Measurements from ENCODE around the gene NAT16.
"Not testable (repeated sequence)": the region's sequence is repeated elsewhere in the genome, so short reads cannot be mapped to it uniquely, and the experiment has no call there.

NAT16 gene

GRCh38 chr7:101180130-101180755 is at the start of gene NAT16:
Gene NAT16 (minus strand): TSS chr7:101180293. CDS start chr7:101174807, 5,486 bp downstream.
- peak; percentile 24 for DNase-seq

DNA sequence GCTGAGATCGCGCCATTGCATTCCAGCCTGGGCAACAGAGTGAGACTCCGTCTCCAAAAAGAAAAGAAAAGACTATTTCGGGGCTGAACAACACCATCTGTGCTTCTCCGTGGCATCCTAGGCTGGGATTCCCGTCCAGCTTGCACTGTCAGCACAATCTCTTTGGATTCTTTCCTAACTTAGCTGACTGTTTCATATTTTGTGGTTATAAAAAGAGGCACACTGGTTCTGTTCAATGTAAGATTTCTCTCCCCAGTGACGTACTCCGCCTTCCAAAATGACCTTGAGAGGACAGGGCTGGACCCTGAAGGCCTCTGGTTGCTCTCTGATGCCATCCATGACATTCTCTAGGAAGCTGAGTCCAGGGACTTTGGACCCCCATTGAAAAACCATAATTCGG is 46.6 kb upstream of the NAT16 start:
- DNase-seq: no peak

DNA sequence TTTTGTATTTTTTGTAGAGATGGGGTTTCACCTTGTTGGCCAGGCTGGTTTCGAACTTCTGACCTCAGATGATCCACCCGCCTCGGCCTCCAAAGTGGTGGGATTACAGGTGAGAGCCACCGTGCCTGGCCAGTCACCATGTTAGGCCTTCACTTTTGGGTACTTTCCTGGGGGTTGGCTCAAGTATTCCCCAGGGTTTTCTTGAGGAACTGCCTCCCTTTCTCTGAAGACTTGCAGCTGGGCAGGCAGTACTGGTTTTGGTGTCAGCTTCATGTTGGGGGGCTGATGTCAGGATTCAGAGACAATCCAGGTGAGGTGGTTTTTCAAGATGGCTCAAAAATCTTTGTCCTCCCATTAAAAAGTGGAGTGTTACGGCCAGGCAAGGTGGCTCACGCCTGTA is 45.6 kb upstream of the NAT16 start:
- no peak for DNase-seq

GRCh38 chr7:101223528-101223927 is 43.4 kb upstream of the NAT16 start:
- DNase-seq: no peak

- no peak for DNase-seq
Observed at GRCh38 chr7:101222275-101222830, 42.3 kb upstream of the NAT16 start.

- DNase-seq: no peak
Observed at GRCh38 chr7:101220295-101220694, 40.2 kb upstream of the NAT16 start.

GRCh38 chr7:101218236-101219125 is 38.4 kb upstream of the NAT16 start:
- no peak for DNase-seq

- peak; percentile 92 for DNase-seq
Observed at GRCh38 chr7:101217388-101218235, 37.5 kb upstream of the NAT16 start, which contains the start of the genes PLOD3 and ZNHIT1. Gene PLOD3 (minus strand): TSS chr7:101217581. CDS start chr7:101217274, 307 bp downstream. Gene ZNHIT1 (plus strand): TSS chr7:101218165. CDS start chr7:101218196, 31 bp downstream.

GRCh38 chr7:101216860-101217387 is 36.8 kb upstream of the NAT16 start:
- DNase-seq: no peak

- DNase-seq: no peak
Observed at GRCh38 chr7:101216001-101216859, 36.1 kb upstream of the NAT16 start.

DNA sequence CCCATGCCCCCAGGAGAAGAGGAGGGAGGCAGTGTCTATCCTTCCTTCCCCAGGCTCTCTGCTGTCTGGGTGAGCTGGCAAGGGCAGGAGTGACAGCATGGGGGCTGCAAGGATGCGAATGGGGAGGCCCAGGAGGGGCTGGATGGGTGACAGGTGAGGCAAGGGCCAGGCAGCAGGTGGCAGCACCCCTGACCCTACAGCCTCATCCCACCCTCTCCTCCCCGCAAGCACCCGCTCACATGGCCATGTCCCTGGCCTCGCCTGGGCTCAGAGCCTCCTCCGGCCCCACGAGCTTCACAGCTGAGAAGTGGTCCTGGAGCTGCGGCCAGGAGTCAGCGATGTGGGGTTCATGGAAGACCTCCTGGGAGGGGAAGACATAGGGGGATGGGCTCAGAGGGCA is 31.9 kb upstream of the NAT16 start:
- DNase-seq: no peak

GRCh38 chr7:101211501-101211900 is 31.4 kb upstream of the NAT16 start:
- no peak for DNase-seq

GRCh38 chr7:101210143-101210542 is 30.1 kb upstream of the NAT16 start:
- no peak for DNase-seq

GRCh38 chr7:101208794-101209193 is 28.7 kb upstream of the NAT16 start:
- no peak for DNase-seq

DNA sequence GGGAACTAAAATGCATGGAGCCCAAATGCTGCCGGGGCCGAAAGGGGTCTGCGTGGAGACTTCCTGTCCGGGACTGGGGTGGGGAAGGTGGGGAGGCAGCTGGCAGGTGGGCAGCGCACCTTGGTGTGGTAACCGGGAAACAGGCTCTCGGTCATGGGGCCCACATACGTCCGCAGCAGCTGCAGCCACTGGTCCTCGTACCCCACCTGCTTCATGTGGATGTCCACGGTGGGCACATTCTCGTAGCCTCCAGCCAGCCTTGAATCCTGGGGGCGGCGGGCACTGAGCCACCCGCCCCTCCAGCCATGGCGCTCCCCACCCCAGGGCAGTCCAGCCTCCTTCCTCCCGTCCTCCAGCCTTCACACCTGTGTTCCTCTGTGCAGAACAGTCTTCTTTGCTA is 27.4 kb upstream of the NAT16 start:
- DNase-seq: no peak

DNA sequence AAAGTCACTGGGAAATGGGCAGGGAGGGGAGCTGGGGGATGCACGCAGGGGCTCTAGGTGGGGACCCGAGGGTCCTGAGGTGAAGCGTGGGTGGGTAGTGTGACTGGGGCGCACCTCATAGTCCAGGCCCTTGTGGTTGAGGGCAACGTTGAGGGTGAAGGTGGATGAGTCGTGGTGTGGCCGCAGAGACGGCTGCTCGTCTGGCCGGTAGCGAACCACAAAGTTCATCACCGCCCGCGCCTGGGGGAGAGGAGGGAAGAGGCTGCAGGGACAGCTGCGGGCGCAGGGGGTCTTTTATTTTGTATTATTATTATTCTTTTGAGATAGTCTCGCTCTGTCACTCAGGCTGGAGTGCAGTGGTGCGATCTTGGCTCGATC is 26.6 kb upstream of the NAT16 start:
- DNase-seq: no peak

- no peak for DNase-seq
Observed at GRCh38 chr7:101205901-101206664, 26.0 kb upstream of the NAT16 start.

GRCh38 chr7:101203740-101204738 is 23.9 kb upstream of the NAT16 start:
- not testable (repeated sequence) for DNase-seq

GRCh38 chr7:101202603-101202918 is 22.5 kb upstream of the NAT16 start:
- no peak for DNase-seq

Data from DMS79 (cell line).